Measurements from ENCODE around the gene UNKL. TPM values are rescaled to one million over a fixed set of nuclear protein-coding genes. Genes with fewer than 3 reads are reported as not detected.
"Not testable (repeated sequence)": the region's sequence is repeated elsewhere in the genome, so short reads cannot be mapped to it uniquely, and the experiment has no call there.

UNKL gene
- total RNA-seq, 1 donor from 2014 or later = 13.6 TPM

DNA sequence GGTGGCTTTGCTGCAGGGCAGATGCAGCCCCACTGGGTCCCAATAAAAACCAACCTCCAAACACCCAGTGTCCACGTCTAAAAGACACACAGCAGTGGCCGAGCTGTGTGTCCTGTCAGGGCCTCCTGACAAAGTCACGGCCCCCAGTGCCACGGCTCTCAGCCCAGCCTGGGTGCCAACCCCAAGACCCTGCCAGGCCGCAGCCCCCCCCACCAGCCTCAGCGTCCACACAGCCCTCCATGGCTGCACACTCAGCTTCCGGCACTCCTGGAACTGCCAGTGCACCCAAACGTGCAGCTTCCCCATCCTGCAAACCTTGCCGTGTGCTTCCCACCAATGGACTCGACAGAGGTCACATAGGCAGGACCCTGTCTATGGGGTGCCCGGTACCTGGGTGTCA is 33.5 kb upstream of the UNKL start:
- intact Hi-C loops (cut with DNase I) = no loop called here
- no peak for DNase-seq
- no peak for ATAC-seq (ENCODE audit: poor library complexity)

GRCh38 chr16:1446296-1447080 is 32.0 kb upstream of the UNKL start:
- DNase-seq (no peak), ATAC-seq (ENCODE audit: poor library complexity) (no peak)
- intact Hi-C loops (cut with DNase I) = no loop called here

DNA sequence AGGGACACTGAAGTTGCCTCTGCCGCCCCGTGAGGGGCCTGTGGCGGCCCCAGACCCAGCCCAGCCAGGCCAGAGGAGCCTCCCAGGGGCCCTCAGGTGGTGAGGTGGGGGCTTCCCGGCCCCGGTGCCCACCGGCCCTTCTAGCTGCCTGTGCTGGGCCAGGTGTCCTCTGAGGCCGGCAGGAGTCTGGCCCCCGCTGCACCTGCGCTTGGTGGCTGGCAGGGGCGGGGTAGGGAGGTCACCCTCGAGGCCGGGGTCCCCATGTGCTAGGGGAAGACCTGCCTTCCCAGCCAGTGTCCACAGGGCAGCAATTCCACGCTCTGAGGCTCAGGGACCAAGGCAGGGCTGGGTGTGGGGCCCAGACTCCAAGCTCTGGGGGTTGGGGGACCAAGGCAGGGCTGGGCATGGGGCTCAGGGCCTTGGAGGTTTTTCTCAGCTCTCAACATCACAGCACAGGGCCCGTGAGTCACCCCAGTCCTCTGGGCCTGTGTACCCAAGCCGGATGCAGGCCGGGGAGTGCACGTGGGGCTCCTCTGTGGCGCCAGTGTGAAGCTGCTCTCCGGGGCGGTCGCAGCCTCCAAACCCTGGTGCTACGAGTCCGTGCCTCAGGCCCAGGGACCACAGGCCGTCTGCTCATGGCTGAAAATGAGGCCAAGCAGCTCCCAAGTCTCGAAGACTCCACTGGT is 31.2 kb upstream of the UNKL start:
- ATAC-seq (ENCODE audit: poor library complexity) (no peak), DNase-seq (no peak)
- intact Hi-C loops (cut with DNase I) = no loop called here

- ATAC-seq (ENCODE audit: poor library complexity) = no peak
- intact Hi-C loops (cut with DNase I) = no loop called here
Observed at GRCh38 chr16:1444730-1445517, 30.4 kb upstream of the UNKL start.

GRCh38 chr16:1443980-1444729 is 29.7 kb upstream of the UNKL start, which contains the start of gene CCDC154:
Gene CCDC154, minus strand, starts transcription at chr16:1444556. Its CDS starts 234 bp downstream, at chr16:1444322.
- DNase-seq = no peak
- intact Hi-C loops (cut with DNase I) = no loop called here
- ATAC-seq (ENCODE audit: poor library complexity) = no peak

More at GRCh38 chr16:1444730-1445517, 30.4 kb upstream of the UNKL start:
- DNase-seq = no peak

GRCh38 chr16:1443403-1443973 is 29.0 kb upstream of the UNKL start:
- ATAC-seq (ENCODE audit: poor library complexity) = no peak
- DNase-seq = no peak
- intact Hi-C loops (cut with DNase I) = no loop called here

- intact Hi-C loops (cut with DNase I) = no loop called here
- ATAC-seq (ENCODE audit: poor library complexity) (no peak), DNase-seq (no peak)
Observed at GRCh38 chr16:1442697-1443096, 28.2 kb upstream of the UNKL start.

GRCh38 chr16:1441391-1441829 is 26.9 kb upstream of the UNKL start:
- no peak for ATAC-seq (ENCODE audit: poor library complexity)
- no peak for DNase-seq
- intact Hi-C loops (cut with DNase I) = no loop called here

- intact Hi-C loops (cut with DNase I); ATAC-seq (ENCODE audit: poor library complexity): not testable (repeated sequence)
Observed at GRCh38 chr16:1439699-1440074, 25.2 kb upstream of the UNKL start.

GRCh38 chr16:1439058-1439698 is 24.7 kb upstream of the UNKL start:
- DNase-seq = no peak
- intact Hi-C loops (cut with DNase I) = no loop called here
- ATAC-seq (ENCODE audit: poor library complexity) = no peak

More at GRCh38 chr16:1439699-1440074, 25.2 kb upstream of the UNKL start:
- DNase-seq = not testable (repeated sequence)

DNA sequence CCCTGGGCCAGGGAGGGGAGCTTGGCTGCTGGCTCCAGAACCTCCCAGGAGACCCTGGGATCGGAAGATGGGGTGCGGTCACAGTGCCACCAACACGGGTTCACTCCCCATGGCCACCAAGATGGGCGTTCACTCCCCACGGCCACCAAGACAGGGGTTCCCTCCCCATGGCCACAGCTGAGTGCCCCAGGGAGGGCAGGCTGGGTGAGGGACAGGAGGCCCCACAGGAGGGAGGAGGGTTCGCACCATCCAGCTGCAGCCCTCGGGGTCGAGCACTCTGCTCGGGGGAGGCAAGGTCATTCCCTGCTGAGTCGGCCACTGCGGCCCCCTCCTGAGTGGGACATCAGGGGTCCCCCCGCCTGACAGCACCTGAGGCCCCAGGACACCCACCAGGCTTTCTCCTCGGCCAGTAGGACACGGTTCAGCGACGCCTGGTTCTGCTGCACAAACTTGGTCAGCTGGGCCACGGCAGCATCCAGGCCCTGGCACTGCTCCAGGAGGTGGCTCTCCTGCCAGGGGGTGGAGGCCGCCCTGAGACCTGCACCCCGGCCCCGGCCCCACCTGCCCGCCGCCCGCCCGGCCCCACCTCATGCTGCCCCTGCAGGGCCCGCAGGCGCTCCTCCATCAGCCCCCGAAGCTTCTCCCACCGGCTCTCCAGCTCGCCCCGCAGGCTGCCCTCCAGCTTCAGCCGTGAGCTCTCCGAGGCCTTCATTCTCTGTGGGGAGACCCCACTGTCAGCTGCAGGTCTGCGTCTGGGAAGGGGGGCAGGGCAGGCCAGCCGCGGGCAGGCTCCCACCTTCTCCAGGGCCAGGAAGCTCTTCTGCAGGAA is 23.9 kb upstream of the UNKL start:
- ATAC-seq (ENCODE audit: poor library complexity) (no peak), DNase-seq (no peak)
- intact Hi-C loops (cut with DNase I) = no loop called here

GRCh38 chr16:1437606-1438005 is 23.1 kb upstream of the UNKL start:
- ATAC-seq (ENCODE audit: poor library complexity) (no peak), DNase-seq (no peak)
- intact Hi-C loops (cut with DNase I) = no loop called here

DNA sequence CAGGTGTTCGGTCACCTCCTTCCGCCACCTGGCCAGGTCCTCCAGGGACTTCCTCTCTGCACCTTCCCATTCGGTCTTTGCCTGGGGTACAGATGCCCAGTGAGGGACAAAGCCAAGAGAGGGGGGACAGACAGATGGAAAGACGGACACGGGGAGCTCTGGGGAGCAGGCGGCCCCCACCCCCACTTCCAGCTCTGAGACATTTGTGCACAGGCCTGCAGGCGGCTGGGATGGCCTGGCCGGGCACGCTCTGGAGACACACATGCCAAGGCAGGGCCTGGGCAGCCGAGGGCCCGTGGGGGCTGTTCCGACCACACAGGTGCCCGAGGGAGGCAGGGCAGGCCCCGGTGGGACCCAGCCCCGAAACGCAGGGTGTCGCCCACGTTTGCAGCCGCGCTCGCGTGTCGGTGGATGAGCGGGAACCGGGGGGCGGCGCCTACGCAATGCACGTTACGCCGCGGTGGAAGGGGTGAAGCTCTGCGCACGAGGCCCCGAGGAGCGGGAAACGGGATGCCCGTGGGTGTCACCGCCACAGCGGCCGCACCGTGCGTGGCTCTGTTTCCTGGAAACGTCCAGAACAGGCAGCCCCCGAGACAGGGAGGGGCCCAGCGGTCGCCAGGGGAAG is 22.3 kb upstream of the UNKL start:
- ATAC-seq (ENCODE audit: poor library complexity) = no peak
- DNase-seq = no peak
- intact Hi-C loops (cut with DNase I) = no loop called here

DNA sequence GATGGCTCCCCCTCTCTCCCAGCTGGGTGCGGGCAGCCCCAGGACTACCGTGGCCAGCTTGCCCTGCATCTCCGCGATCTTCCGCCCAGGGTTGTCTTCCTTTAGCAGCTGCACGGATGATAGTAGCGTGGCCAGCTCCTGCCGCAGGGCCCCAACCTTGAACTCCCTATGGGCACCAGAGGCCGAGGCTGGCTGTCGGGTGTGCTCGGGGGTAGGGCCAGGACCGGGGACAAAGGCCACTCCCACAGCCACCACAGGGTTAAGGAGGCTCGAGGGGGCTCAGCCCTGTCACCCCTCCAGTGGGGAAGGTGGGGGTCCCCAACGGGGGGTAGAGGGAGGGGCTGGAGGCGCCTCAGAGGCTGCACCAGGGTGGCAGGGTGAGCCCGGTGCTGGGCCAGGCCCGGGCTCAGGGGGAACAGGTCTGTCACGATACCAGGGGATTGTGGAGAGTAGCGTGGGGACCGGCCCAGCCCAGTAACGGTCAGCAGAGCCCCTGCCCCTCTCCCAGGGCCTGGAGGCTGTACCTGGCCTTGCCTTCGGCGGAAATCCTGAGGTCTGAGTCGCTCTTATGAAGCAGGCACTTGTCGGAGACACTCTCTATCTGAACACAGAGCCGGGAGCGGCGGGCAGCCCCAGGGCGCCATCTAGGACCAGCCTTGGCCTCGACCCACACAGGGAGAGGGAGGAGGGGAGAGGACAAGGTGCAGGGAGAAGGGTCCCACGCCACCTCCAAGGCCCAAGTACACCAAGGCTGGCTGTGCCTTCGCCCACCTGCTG is 21.6 kb upstream of the UNKL start:
- intact Hi-C loops (cut with DNase I) = no loop called here
- ATAC-seq (ENCODE audit: poor library complexity) (no peak), DNase-seq (no peak)

DNA sequence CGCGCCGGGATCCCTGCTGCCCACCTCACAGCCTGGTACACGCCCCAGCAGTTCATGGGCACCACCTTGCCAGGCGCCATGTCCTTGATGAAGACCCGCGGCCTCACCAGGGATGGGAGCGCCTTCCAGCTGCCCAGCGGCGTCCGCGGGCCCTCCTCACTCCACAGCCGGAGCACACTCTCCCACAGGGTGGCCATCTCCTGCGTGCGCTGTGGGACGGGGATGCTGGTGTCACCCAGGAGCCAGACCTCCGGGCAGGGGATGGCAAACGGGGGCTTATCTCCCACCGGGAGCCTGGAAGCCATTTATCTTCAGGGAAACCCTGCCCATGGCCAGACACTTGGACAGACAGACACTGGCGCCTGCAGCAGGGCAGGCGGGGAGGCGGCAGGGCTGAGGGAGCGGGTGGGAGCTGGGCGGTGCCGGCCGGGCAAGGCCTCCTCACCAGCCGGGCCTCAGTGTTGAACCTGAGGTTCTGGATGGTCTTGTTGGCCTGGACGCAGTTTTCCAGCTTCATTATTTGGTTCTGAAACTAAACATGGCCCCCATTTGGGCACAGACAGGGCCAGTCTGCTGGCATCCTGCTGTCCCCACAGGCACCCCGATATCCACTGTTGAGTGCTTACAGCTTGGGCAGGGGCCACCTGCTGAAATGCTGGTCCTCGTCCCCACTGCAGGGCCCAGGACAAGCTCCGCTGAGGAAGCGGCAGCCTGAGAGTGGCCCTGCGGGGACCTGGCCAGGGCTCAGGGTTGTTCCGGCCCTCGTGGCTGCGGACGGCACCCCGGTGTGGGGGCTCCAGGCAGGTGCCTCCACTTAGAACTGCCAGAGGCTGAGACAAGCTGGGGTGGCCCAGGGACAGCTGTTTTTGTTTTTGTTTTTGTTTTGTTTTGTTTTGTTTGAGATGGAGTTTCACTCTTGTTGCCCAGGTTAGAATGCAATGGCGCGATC is 20.4 kb upstream of the UNKL start:
- DNase-seq = no peak
- intact Hi-C loops (cut with DNase I) = no loop called here
- no peak for ATAC-seq (ENCODE audit: poor library complexity)

Measured in Right ventricle myocardium superior (tissue), 1 donor.